Neural cell (in vitro differentiated cells): ENCODE results near the gene HIP1. TPM values are rescaled to one million over a fixed set of nuclear protein-coding genes. Genes with fewer than 3 reads are reported as not detected.

ENCODE experiments used
- H2AFZ ChIP-seq: fragments of 200-600, 300-800 bp; sonication (generic), shearing (Covaris generic); 2 replicates; pipeline ENCODE4 v1.6.0; 2014; ENCODE audit warnings: low read depth, mild to moderate bottlenecking, antibody characterized with exemption, low read length, moderate library complexity
- H3F3A ChIP-seq: fragments of 200-600 bp; shearing (Covaris generic); 2 replicates; pipeline ENCODE4 v1.6.1; 2016; ENCODE audit warnings: mild to moderate bottlenecking, moderate library complexity, mixed read lengths, antibody characterized with exemption, low read length; ENCODE audit not compliant: insufficient read depth, poor library complexity, severe bottlenecking
- H3K27ac ChIP-seq: fragments of 200-600, 300-800 bp; sonication (generic), shearing (Covaris generic); 2 replicates; pipeline ENCODE4 v1.5.1; 2014; ENCODE audit warnings: mild to moderate bottlenecking, low read length, moderate library complexity
- H3K27me3 ChIP-seq: fragments of 300-800, 200-600 bp; sonication (generic), shearing (Covaris generic); 2 replicates; pipeline ENCODE4 v1.6.0; 2014; ENCODE audit warnings: mild to moderate bottlenecking, low read depth, low read length, moderate library complexity; ENCODE audit not compliant: insufficient read depth
- H3K36me3 ChIP-seq: fragments of 300-800, 200-600 bp; sonication (generic), shearing (Covaris generic); 2 replicates; pipeline ENCODE4 v1.5.1; 2014; ENCODE audit warnings: mild to moderate bottlenecking, antibody characterized with exemption, low read length, moderate library complexity; ENCODE audit not compliant: insufficient read depth
- H3K4me2 ChIP-seq: fragments of 300-800, 200-600 bp; sonication (generic), shearing (Covaris generic); 2 replicates; pipeline ENCODE4 v1.6.0; 2014; ENCODE audit warnings: mild to moderate bottlenecking, low read length
- H3K4me3 ChIP-seq: fragments of 300-800, 200-600 bp; sonication (generic), shearing (Covaris generic); 2 replicates; pipeline ENCODE4 v1.5.1; 2014; ENCODE audit warnings: mild to moderate bottlenecking, low read length, moderate library complexity
- H3K79me2 ChIP-seq: fragments of 200-600 bp; shearing (Covaris generic); replicated peaks from 2 replicates; pipeline ENCODE4 v1.6.0; 2014; ENCODE audit warnings: mild to moderate bottlenecking, low read length, moderate library complexity; ENCODE audit not compliant: insufficient read depth
- H3K9ac ChIP-seq: fragments of 300-800, 200-600 bp; sonication (generic), shearing (Covaris generic); 2 replicates; pipeline ENCODE4 v1.6.1; 2016; ENCODE audit warnings: mild to moderate bottlenecking, low read length, mixed read lengths
- H3K9me2 ChIP-seq: fragments of 200-600 bp; shearing (Covaris generic); 2 replicates; pipeline ENCODE4 v1.6.1; 2016; ENCODE audit warnings: mild to moderate bottlenecking, low read length, mixed read lengths; ENCODE audit not compliant: insufficient read depth
- H3K9me3 ChIP-seq: fragments of 200-600, 300-800 bp; sonication (generic), shearing (Covaris generic); 2 replicates; pipeline ENCODE4 v1.6.1; 2016; ENCODE audit warnings: mild to moderate bottlenecking, mixed run types, low read length, moderate library complexity, mixed read lengths
- H4K20me1 ChIP-seq: fragments of 200-600 bp; shearing (Covaris generic); 2 replicates; pipeline ENCODE4 v1.6.1; 2016; ENCODE audit warnings: mild to moderate bottlenecking, mixed run types; ENCODE audit not compliant: insufficient read depth
- CTCF ChIP-seq: fragments of 450-650 bp; IDR thresholded peaks from 2 replicates; pipeline ENCODE4 v1.5.1; 2014; ENCODE audit warnings: antibody characterized with exemption, mild to moderate bottlenecking, moderate library complexity; ENCODE audit not compliant: poor library complexity, severe bottlenecking
- EP300 ChIP-seq: fragments of 450-650 bp; conservative IDR thresholded peaks from 2 replicates; pipeline ENCODE4 v1.6.1; 2014; ENCODE audit warnings: antibody characterized with exemption, mild to moderate bottlenecking, moderate library complexity; ENCODE audit not compliant: poor library complexity, severe bottlenecking
- EZH2 ChIP-seq: fragments of 200-600, 300-800 bp; shearing (Covaris generic), sonication (generic); IDR thresholded peaks from 2 replicates; pipeline ENCODE4 v1.6.1; 2014; ENCODE audit warnings: antibody characterized with exemption, low read length, borderline replicate concordance, mild to moderate bottlenecking; ENCODE audit not compliant: insufficient read depth, poor library complexity, severe bottlenecking
- MXI1 ChIP-seq: fragments of 450-650 bp; conservative IDR thresholded peaks from 2 replicates; pipeline ENCODE4 v1.6.1; 2014; ENCODE audit warnings: antibody characterized with exemption, mild to moderate bottlenecking; ENCODE audit not compliant: poor library complexity, severe bottlenecking
- POLR2AphosphoS5 ChIP-seq: IDR thresholded peaks from 2 replicates; pipeline ENCODE4 v1.6.1; 2012
- RAD21 ChIP-seq: fragments of 450-650 bp; conservative IDR thresholded peaks from 2 replicates; pipeline ENCODE4 v1.6.1; 2014; ENCODE audit warnings: antibody characterized with exemption, mild to moderate bottlenecking, moderate library complexity
- REST ChIP-seq: IDR thresholded peaks from 2 replicates; pipeline ENCODE4 v1.6.1; 2012; ENCODE audit warnings: borderline replicate concordance
- SMC3 ChIP-seq: fragments of 450-650 bp; conservative IDR thresholded peaks from 2 replicates; pipeline ENCODE4 v1.6.1; 2014; ENCODE audit warnings: antibody characterized with exemption, mild to moderate bottlenecking, moderate library complexity; ENCODE audit not compliant: poor library complexity
- TAF1 ChIP-seq: IDR thresholded peaks from 2 replicates; pipeline ENCODE4 v1.6.1; 2012; ENCODE audit warnings: low read depth
- polyA plus RNA-seq: library from polyadenylated mRNA; depleted of rRNA; stranded (reverse); fragments of >200 nt; gene quantifications from 2 replicates; pipeline ENCODE4 v1.2.3, GENCODE V29; 2014

The HIP1 gene
- polyA plus RNA-seq, 1 donor from 2014 or later = 12.9 TPM

GRCh38 chr7:75650062-75650461, 88.7 kb downstream of the HIP1 start:
- no peaks in the 10 kb centered on the region for H3F3A ChIP-seq
- no peaks in the 10 kb centered on the region for H3K36me3 ChIP-seq
- no peaks in the 10 kb centered on the region for H3K79me2 ChIP-seq
- TF ChIP-seq REST (no peak), TAF1 (no peak), RAD21 (no peak), CTCF (no peak), EZH2 (no peak), MXI1 (no peak), EP300 (no peak), SMC3 (no peak), POLR2AphosphoS5 (no peak)
- no peak overlapping the region for H3K27ac ChIP-seq
- H3K9ac ChIP-seq = no peak overlapping the region
- no peak overlapping the region for H3K4me3 ChIP-seq
- no peaks in the 10 kb centered on the region for H4K20me1 ChIP-seq
- no peak overlapping the region for H2AFZ ChIP-seq
- H3K27me3 ChIP-seq = no peaks in the 10 kb centered on the region
- H3K9me3 ChIP-seq = no peaks in the 10 kb centered on the region
- no peaks in the 10 kb centered on the region for H3K9me2 ChIP-seq
- H3K4me2 ChIP-seq = no peak overlapping the region

- Histone ChIP-seq H3K4me2 (no peak overlapping the region), H3F3A (no peaks in the 10 kb centered on the region)
- no peak for TF ChIP-seq MXI1
- TF ChIP-seq TAF1 = no peak
- TF ChIP-seq POLR2AphosphoS5 = no peak
- TF ChIP-seq CTCF = no peak
- TF ChIP-seq RAD21 = no peak
- no peak for TF ChIP-seq REST
- no peak for TF ChIP-seq EP300
- no peak for TF ChIP-seq EZH2
- TF ChIP-seq SMC3 = no peak
Measured at GRCh38 chr7:75649462-75649861, 89.3 kb downstream of the HIP1 start.

More at GRCh38 chr7:75649462-75649861, 89.3 kb downstream of the HIP1 start:
- Histone ChIP-seq H3K36me3 (no peaks in the 10 kb centered on the region), H4K20me1 (no peaks in the 10 kb centered on the region), H3K9me3 (no peaks in the 10 kb centered on the region), H3K9ac (no peak overlapping the region), H3K27me3 (no peaks in the 10 kb centered on the region), H3K9me2 (no peaks in the 10 kb centered on the region), H3K4me3 (no peak overlapping the region), H3K79me2 (no peaks in the 10 kb centered on the region), H2AFZ (no peak overlapping the region), H3K27ac (no peak overlapping the region)
